Right lobe of liver (tissue), 6 donors: Measurements from ENCODE around the gene IL13RA1. TPM values are rescaled to one million over a fixed set of nuclear protein-coding genes. Genes with fewer than 3 reads are reported as not detected.

Experiments used
- ATAC-seq, 4 donors: fragments of 200-7000 bp; cut with Tn5 transposase; one replicate each; pipeline ENCODE4 v1.9.1; 2020; ENCODE audit warnings: mild to moderate bottlenecking in 4 of 4, moderate library complexity in 4 of 4
- DNase-seq, 3 donors: peaks; one replicate each; pipeline ENCODE4 v3.0.0-alpha.2; 2020
- H3K27ac ChIP-seq, 3 donors: fragments of 200-600 bp; one replicate each; pipeline ENCODE4 v1.8.0; 2022
- H3K27me3 ChIP-seq, 2 donors: fragments of 200-600 bp; one replicate each; pipeline ENCODE4 v1.8.0; 2022
- H3K36me3 ChIP-seq, 4 donors: fragments of 200-600 bp; sonication (generic) in 1 of 4; one replicate each; pipeline versions ENCODE4 v1.5.1 to v1.8.0; 2017 to 2022; ENCODE audit warnings: control low read depth in 1 of 4
- H3K4me1 ChIP-seq, 4 donors: fragments of 200-600 bp; sonication (generic) in 1 of 4; one replicate each; pipeline versions ENCODE4 v1.5.1 to v1.8.0; 2017 to 2022; ENCODE audit warnings: control low read depth in 1 of 4
- H3K4me3 ChIP-seq, 3 donors: fragments of 200-600 bp; one replicate each; pipeline ENCODE4 v1.8.0; 2022
- H3K9me3 ChIP-seq, 4 donors: fragments of 200-600 bp; sonication (generic) in 1 of 4; one replicate each; pipeline versions ENCODE4 v1.5.1 to v1.8.0; 2017 to 2022; ENCODE audit warnings: control low read depth in 1 of 4
- POLR2A ChIP-seq: fragments of 450-650 bp; IDR thresholded peaks from one replicate; pipeline ENCODE4 v1.6.1; 2017; ENCODE audit warnings: antibody characterized with exemption, mild to moderate bottlenecking
- WGBS: methylation state at CpG from one replicate; pipeline ENCODE4 v1.1.6; 2018; ENCODE audit warnings: low coverage, low lambda C conversion rate; ENCODE audit not compliant: insufficient coverage; ENCODE audit errors: missing lambda C conversion rate; 5-methylcytosine and 5-hydroxymethylcytosine counted together
- intact Hi-C, 2 donors: fragments of 100-400 bp; cut with DNase I; formaldehyde crosslinking; loops; one replicate each; pipeline versions ENCODE4 v1.11.2 to v1.14.1; 2022
- total RNA-seq, 6 experiments: library from RNA; depleted of rRNA in 2 of 6; stranded (reverse); fragments of >200 nt in 2 of 6; fragmentation: NEBNext Ultra II Directional in 3 of 6; extraction: Animal tissue kit (Norgen Biotek cat#: 25700) in 3 of 6; gene quantifications; one replicate each; pipeline versions ENCODE4 v1.1.0 to v1.2.4, GENCODE V29; 2016 to 2023
- TF ChIP-seq, protein P1 (sequence below), 4 donors: fragments of 200-600 bp in 3 of 4; fragments of 450-650 bp in 1 of 4; IDR thresholded peaks; one replicate each; pipeline versions ENCODE4 v1.5.1 to v1.8.0; 2016 to 2022; ENCODE audit warnings: antibody characterized with exemption in 4 of 4, mild to moderate bottlenecking in 2 of 4
- donor health status: DM: no; HTN: yes; CAD: no.
- donor health status: DM: no; HTN: no; CAD: no.
- donor health status: DM: no; HTN: no; CAD: no.
- donor health status: DM: no; HTN: yes; CAD: no.
- donor health status: DM: no; HTN: yes; CAD: no.

The IL13RA1 gene
- total RNA-seq, 6 experiments from 2014 or later: 54.6 to 115 (median 74.7) TPM

DNA sequence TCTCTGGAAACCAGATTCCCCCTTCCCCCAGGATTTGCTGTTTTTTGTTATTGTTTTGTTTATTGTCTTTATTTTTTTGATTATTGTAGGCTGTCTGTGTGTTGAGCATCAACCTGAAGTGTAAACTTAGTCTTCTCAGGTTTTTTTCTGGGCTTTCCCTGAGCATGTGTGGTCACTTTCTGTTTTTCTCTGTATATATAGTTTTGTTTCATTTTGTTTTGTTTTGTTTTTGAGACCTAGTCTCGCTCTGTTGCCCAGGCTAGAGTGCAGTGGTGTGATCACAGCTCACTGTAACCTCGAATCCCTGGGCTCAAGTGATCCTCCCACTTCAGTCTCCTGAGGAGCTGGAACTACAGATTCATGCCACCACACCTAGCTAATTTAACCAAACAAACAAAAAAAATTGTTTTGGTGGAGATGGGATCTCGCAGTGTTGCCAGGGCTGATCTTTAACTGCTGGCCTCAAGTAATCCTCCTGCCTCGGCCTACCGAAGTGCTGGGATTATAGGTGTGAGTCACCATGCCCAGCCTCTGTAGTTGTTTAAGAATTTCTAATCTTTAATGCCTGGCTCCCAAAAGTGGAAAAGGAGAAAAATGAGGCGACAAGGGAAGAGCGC is 9.1 kb downstream of the IL13RA1 start:
- 59% methylated on average over 6 of the region's 7 CpGs for WGBS
- H3K9me3 ChIP-seq: no peaks in the 10 kb centered on the region
- H3K27me3 ChIP-seq: no peaks in the 10 kb centered on the region
- intact Hi-C loops: no loop called here
- no peak for DNase-seq
- H3K4me3 ChIP-seq: no peak overlapping the region
- H3K27ac ChIP-seq: no peak overlapping the region
- ATAC-seq: no peak
- no peaks in the 10 kb centered on the region for H3K36me3 ChIP-seq
- TF ChIP-seq POLR2A: no peak
- TF ChIP-seq, protein P1, sequence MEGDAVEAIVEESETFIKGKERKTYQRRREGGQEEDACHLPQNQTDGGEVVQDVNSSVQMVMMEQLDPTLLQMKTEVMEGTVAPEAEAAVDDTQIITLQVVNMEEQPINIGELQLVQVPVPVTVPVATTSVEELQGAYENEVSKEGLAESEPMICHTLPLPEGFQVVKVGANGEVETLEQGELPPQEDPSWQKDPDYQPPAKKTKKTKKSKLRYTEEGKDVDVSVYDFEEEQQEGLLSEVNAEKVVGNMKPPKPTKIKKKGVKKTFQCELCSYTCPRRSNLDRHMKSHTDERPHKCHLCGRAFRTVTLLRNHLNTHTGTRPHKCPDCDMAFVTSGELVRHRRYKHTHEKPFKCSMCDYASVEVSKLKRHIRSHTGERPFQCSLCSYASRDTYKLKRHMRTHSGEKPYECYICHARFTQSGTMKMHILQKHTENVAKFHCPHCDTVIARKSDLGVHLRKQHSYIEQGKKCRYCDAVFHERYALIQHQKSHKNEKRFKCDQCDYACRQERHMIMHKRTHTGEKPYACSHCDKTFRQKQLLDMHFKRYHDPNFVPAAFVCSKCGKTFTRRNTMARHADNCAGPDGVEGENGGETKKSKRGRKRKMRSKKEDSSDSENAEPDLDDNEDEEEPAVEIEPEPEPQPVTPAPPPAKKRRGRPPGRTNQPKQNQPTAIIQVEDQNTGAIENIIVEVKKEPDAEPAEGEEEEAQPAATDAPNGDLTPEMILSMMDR (IDR thresholded peaks at IDR 0.05): no peak
- H3K4me1 ChIP-seq: no peaks in the 10 kb centered on the region

DNA sequence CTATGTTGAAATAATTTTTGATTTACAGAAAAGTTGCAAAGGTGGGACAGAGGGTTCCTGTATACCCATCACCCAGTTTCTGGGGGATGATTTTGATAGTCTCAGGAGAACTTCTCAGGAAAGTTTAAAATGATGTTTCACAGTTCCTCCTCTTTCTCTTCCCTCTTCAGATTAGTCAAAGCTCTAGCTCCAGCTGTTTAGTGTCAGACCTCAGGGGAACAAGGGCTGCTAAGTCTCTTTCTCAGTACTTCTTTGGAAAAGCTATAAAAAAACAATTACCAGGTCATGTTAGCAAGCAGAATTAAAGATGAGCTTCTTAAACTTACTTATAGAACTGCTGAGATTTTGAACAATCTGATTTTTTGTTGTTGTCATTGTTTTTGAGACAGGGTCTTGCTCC is 12.2 kb downstream of the IL13RA1 start:
- Histone ChIP-seq H3K27me3 (no peaks in the 10 kb centered on the region), H3K4me3 (no peak overlapping the region), H3K9me3 (no peaks in the 10 kb centered on the region), H3K27ac (no peak overlapping the region), H3K4me1 (no peaks in the 10 kb centered on the region), H3K36me3 (peaks cover 0 to 3% (median 0%) of the 10 kb centered on the region in 4 donors)
- no peak for DNase-seq
- no peak for ATAC-seq
- intact Hi-C loops: no loop called here
- TF ChIP-seq, protein P1 (IDR thresholded peaks at IDR 0.05): no peak
- TF ChIP-seq POLR2A: no peak

DNA sequence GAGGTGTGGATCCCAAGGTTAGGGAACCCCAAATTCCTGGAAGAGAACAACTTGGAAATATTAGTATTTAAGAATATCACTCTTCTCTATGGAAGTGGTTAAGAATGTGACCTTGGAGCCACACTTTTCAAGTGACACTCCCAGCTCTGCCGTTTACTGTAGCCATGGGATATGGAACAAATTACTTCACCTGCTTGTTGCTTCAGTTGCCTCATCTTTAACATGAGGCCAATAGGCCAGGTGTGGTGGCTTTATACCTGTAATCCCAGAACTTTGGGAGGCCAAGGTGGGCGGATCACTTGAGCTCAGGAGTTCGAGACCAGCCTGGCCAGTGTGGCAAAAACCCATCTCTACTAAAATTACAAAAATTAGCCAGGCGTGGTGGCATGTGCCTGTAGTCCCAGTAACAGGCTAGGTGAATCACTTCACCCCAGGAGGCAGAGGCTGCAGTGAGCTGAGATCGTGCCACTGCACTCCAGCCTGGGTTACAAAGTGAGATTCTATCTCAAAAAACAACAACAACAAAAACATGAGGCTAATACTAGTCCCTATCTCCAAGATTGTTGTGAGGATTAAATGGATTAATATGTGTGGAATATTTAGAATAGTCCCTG is 13.0 kb downstream of the IL13RA1 start:
- H3K4me1 ChIP-seq: no peaks in the 10 kb centered on the region
- no peak overlapping the region for H3K4me3 ChIP-seq
- no peak for TF ChIP-seq POLR2A
- TF ChIP-seq, protein P1 (IDR thresholded peaks at IDR 0.05): no peak
- H3K27me3 ChIP-seq: no peaks in the 10 kb centered on the region
- peaks cover 0 to 3% (median 0%) of the 10 kb centered on the region in 4 donors for H3K36me3 ChIP-seq
- H3K9me3 ChIP-seq: no peaks in the 10 kb centered on the region
- DNase-seq (no peak), ATAC-seq (no peak)
- intact Hi-C loops: no loop called here
- no peak overlapping the region for H3K27ac ChIP-seq
- WGBS: 54% methylated on average over 3 of the region's 5 CpGs

DNA sequence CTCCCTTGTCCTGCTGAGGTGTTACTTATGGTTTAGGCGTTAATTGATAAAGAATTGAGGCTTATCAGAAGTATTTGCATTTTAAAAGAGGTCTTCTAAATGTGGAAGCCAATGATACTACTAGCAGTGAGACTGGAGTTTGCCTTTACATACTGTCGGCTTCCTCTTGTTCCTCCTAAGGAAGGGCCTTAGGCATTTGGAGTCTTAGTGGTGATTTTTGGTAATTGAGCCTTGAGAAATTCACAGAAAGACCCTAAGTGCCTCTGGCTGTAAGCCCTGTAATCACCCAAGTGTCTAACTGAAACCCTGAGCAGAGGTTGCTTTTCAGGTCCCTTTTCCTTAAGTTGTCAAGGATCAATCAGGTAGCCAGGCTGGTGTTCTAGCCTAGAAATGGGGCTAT is 14.8 kb downstream of the IL13RA1 start:
- WGBS: 71% methylated on average over 2 of the region's 2 CpGs
- intact Hi-C loops: no loop called here
- Histone ChIP-seq H3K4me1 (no peaks in the 10 kb centered on the region), H3K4me3 (no peak overlapping the region), H3K27me3 (no peaks in the 10 kb centered on the region), H3K9me3 (no peaks in the 10 kb centered on the region), H3K27ac (no peak overlapping the region), H3K36me3 (peaks cover 0 to 3% (median 0%) of the 10 kb centered on the region in 4 donors)
- ATAC-seq: no peak
- no peak for DNase-seq
- TF ChIP-seq, protein P1 (IDR thresholded peaks at IDR 0.05): no peak
- TF ChIP-seq POLR2A: no peak
